PFSK-1 (cell line): ENCODE measurements around the gene CEACAM4.

Experiments used
- REST ChIP-seq, 2 experiments: IDR thresholded peaks; 2 replicates each; pipeline versions ENCODE4 v1.6.1 to v1.8.0; 2011 to 2012; ENCODE audit warnings: low read depth in 2 of 2, low read length in 2 of 2, control low read depth in 1 of 2, inconsistent platforms in 1 of 2, mild to moderate bottlenecking in 1 of 2, moderate library complexity in 1 of 2; ENCODE audit not compliant: insufficient read depth in 1 of 2
- SIN3A ChIP-seq: IDR thresholded peaks from 2 replicates; pipeline ENCODE4 v1.6.1; 2012; ENCODE audit warnings: mild to moderate bottlenecking, low read length, moderate library complexity, borderline replicate concordance; ENCODE audit not compliant: insufficient read depth

DNA sequence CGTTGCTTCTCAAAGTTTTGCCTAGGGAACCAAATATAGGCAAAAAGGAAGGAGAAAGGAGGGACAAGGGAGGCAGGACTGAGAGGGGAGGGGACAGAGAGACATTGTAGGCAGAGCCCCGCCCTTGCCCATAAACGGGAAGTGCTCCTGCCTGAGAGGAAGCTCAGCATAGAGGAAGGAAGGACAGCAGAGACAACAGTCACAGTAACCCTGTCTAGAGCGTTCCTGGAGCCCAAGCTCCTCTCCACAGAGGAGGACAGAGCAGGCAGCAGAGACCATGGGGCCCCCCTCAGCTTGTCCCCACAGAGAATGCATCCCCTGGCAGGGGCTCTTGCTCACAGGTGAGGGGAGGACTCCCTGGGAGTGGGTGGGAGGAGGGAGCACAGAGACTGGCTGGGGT is 50.9 kb downstream of the CEACAM4 start, which contains the start of gene CEACAM21:
- no peak for TF ChIP-seq REST (IDR thresholded peaks at IDR 0.05; ENCODE audit: insufficient read depth in 1 of 2, low read depth in 2 of 2, low read length in 2 of 2)
- no peak for TF ChIP-seq SIN3A
